Measurements from ENCODE around the gene ANKRD62.
A peak's percentile ranks its signal among the peaks of the same experiment; 100 is the strongest.

ANKRD62 gene

GRCh38 chr18:12056034-12056883 is 37.4 kb upstream of the ANKRD62 start:
- TF ChIP-seq Cebpa-rat (IDR thresholded peaks at IDR 0.05), result no peak
- no peak overlapping the region for H3K4me2 ChIP-seq

GRCh38 chr18:12056884-12057402 is 36.7 kb upstream of the ANKRD62 start:
- Histone ChIP-seq H3K4me2 (no peak overlapping the region), H3K27me3 (no peaks in the 10 kb centered on the region), H4K20me1 (no peaks in the 10 kb centered on the region), H3K9me3 (no peaks in the 10 kb centered on the region), H3K4me3 (no peak overlapping the region), H3K9ac (no peak overlapping the region), H3K27ac (no peak overlapping the region), H3K36me3 (no peaks in the 10 kb centered on the region), H3K4me1 (peaks cover 7% of the 10 kb centered on the region; the same call in 1 of the 2 replicates)
- TF ChIP-seq Cebpa-rat (IDR thresholded peaks at IDR 0.05), result no peak

More at GRCh38 chr18:12056034-12056883, 37.4 kb upstream of the ANKRD62 start:
- Histone ChIP-seq H3K36me3 (no peaks in the 10 kb centered on the region), H3K4me3 (no peak overlapping the region), H4K20me1 (no peaks in the 10 kb centered on the region), H3K4me1 (peaks cover 7% of the 10 kb centered on the region; the same call in 1 of the 2 replicates), H3K9ac (no peak overlapping the region), H3K9me3 (no peaks in the 10 kb centered on the region), H3K27me3 (no peaks in the 10 kb centered on the region), H3K27ac (no peak overlapping the region)

- H3K4me2 ChIP-seq, result no peak overlapping the region
- H3K4me1 ChIP-seq, result peaks cover 7% of the 10 kb centered on the region; the same call in 1 of the 2 replicates
- H3K9me3 ChIP-seq, result no peaks in the 10 kb centered on the region
- H3K36me3 ChIP-seq, result no peaks in the 10 kb centered on the region
- no peaks in the 10 kb centered on the region for H4K20me1 ChIP-seq
- no peak overlapping the region for H3K9ac ChIP-seq
- no peak overlapping the region for H3K27ac ChIP-seq
- TF ChIP-seq Cebpa-rat (IDR thresholded peaks at IDR 0.05), result no peak
- H3K27me3 ChIP-seq, result no peaks in the 10 kb centered on the region
- no peak overlapping the region for H3K4me3 ChIP-seq
Observed at GRCh38 chr18:12057419-12058039, 36.1 kb upstream of the ANKRD62 start.

GRCh38 chr18:12059334-12060181 is 34.1 kb upstream of the ANKRD62 start:
- Histone ChIP-seq H3K36me3 (no peaks in the 10 kb centered on the region), H3K4me1 (peaks cover 11% of the 10 kb centered on the region), H4K20me1 (no peaks in the 10 kb centered on the region), H3K27me3 (no peaks in the 10 kb centered on the region), H3K4me3 (no peak overlapping the region), H3K4me2 (no peak overlapping the region), H3K9me3 (no peaks in the 10 kb centered on the region), H3K27ac (no peak overlapping the region), H3K9ac (no peak overlapping the region)
- TF ChIP-seq Cebpa-rat (IDR thresholded peaks at IDR 0.05), result no peak

GRCh38 chr18:12060182-12060870 is 33.3 kb upstream of the ANKRD62 start:
- H3K36me3 ChIP-seq, result no peaks in the 10 kb centered on the region
- no peaks in the 10 kb centered on the region for H4K20me1 ChIP-seq
- no peak overlapping the region for H3K9ac ChIP-seq
- no peak overlapping the region for H3K4me3 ChIP-seq
- H3K4me2 ChIP-seq, result no peak overlapping the region
- no peak overlapping the region for H3K27ac ChIP-seq
- H3K9me3 ChIP-seq, result no peaks in the 10 kb centered on the region
- TF ChIP-seq Cebpa-rat (IDR thresholded peaks at IDR 0.05), result no peak
- no peaks in the 10 kb centered on the region for H3K27me3 ChIP-seq
- peaks cover 11% of the 10 kb centered on the region for H3K4me1 ChIP-seq

GRCh38 chr18:12061685-12062084 is 32.0 kb upstream of the ANKRD62 start:
- Histone ChIP-seq H3K4me3 (no peak overlapping the region), H3K36me3 (no peaks in the 10 kb centered on the region), H4K20me1 (no peaks in the 10 kb centered on the region), H3K27ac (no peak overlapping the region), H3K27me3 (no peaks in the 10 kb centered on the region), H3K9me3 (no peaks in the 10 kb centered on the region), H3K4me1 (peaks cover 5% of the 10 kb centered on the region; the same call in 1 of the 2 replicates), H3K4me2 (no peak overlapping the region), H3K9ac (no peak overlapping the region)
- no peak for TF ChIP-seq Cebpa-rat (IDR thresholded peaks at IDR 0.05)

- H4K20me1 ChIP-seq, result no peaks in the 10 kb centered on the region
- peaks cover 12% of the 10 kb centered on the region for H3K9me3 ChIP-seq
- TF ChIP-seq Cebpa-rat (IDR thresholded peaks at IDR 0.05), result no peak
- 0 out of 2 replicates have a peak overlapping the region, but pooled peaks have one; percentile 26 for H3K27ac ChIP-seq
- H3K4me1 ChIP-seq, result peaks cover 5% of the 10 kb centered on the region; the same call in 1 of the 2 replicates
- no peak overlapping the region for H3K4me3 ChIP-seq
- H3K27me3 ChIP-seq, result no peaks in the 10 kb centered on the region
- no peak overlapping the region for H3K9ac ChIP-seq
- no peak overlapping the region for H3K4me2 ChIP-seq
- no peaks in the 10 kb centered on the region for H3K36me3 ChIP-seq
Observed at GRCh38 chr18:12062974-12063373, 30.7 kb upstream of the ANKRD62 start.

GRCh38 chr18:12064086-12064763 is 29.4 kb upstream of the ANKRD62 start:
- no peaks in the 10 kb centered on the region for H3K36me3 ChIP-seq
- no peak overlapping the region for H3K9ac ChIP-seq
- H3K4me2 ChIP-seq, result no peak overlapping the region
- no peaks in the 10 kb centered on the region for H3K27me3 ChIP-seq
- H3K4me1 ChIP-seq, result peaks cover 5% of the 10 kb centered on the region; the same call in 1 of the 2 replicates
- TF ChIP-seq Cebpa-rat (IDR thresholded peaks at IDR 0.05), result no peak
- peaks cover 18% of the 10 kb centered on the region for H3K9me3 ChIP-seq
- H3K4me3 ChIP-seq, result no peak overlapping the region
- H3K27ac ChIP-seq, result no peak overlapping the region
- H4K20me1 ChIP-seq, result no peaks in the 10 kb centered on the region
